HG02973 (cell line): Measurements from ENCODE around the gene KDM4C.
A peak's percentile ranks its signal among the peaks of the same experiment; 100 is the strongest.
"Not testable (repeated sequence)": the region's sequence is repeated elsewhere in the genome, so short reads cannot be mapped to it uniquely, and the experiment has no call there.

Source experiments
- ATAC-seq: cut with Tn5 transposase; IDR thresholded peaks from one replicate; pipeline ENCODE4 v1.9.1; 2021; ENCODE audit warnings: moderate library complexity; ENCODE audit not compliant: unreplicated experiment

Gene KDM4C

GRCh38 chr9:6927838-6928237 is 170.1 kb downstream of the KDM4C start:
- no peak for ATAC-seq

DNA sequence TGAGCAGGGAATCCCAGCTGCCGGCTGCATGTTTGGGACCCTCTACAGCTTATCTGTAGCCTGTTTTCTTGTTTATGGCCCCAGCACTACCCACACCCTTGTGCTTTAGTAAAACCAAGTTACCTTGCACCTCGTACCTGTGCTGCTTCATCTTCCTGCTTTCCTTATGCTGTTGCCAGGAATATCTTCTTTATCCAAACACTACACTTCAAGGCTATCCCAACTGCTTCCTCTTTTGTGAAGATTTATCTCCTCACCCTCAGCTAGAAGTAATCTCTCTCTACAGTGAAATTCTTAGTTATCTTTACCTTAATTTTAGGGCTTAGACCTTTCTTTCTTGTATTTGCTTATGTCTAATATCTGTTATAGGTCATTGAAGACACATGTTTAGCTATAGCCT is 171.1 kb downstream of the KDM4C start:
- ATAC-seq, result no peak

GRCh38 chr9:6929441-6930215 is 171.9 kb downstream of the KDM4C start:
- ATAC-seq, result no peak

- no peak for ATAC-seq
Measured at GRCh38 chr9:6930827-6931226, 173.1 kb downstream of the KDM4C start.

DNA sequence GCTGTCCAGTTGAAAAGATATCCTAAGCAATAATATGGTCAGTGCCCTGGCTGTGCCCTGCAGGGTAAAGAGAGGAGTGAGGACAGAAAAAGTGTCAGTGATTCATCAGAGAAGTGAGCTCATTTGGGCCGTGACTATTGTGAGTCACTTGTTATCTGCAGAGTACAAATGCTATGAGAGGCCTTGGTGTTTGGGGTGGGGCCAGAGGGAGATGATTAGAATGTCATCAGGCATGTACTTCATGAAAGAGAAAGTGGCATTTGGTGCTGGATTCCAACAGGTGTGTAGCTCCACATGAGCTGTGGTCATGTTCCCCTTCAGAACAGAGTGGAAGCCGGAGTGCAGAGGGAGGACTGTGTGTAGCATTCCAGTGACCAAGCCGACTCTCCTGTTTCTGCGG is 174.1 kb downstream of the KDM4C start:
- peak; percentile 89 for ATAC-seq

- no peak for ATAC-seq
Measured at GRCh38 chr9:6936103-6936502, 178.3 kb downstream of the KDM4C start.

- no peak for ATAC-seq
Measured at GRCh38 chr9:6937209-6937608, 179.4 kb downstream of the KDM4C start.

DNA sequence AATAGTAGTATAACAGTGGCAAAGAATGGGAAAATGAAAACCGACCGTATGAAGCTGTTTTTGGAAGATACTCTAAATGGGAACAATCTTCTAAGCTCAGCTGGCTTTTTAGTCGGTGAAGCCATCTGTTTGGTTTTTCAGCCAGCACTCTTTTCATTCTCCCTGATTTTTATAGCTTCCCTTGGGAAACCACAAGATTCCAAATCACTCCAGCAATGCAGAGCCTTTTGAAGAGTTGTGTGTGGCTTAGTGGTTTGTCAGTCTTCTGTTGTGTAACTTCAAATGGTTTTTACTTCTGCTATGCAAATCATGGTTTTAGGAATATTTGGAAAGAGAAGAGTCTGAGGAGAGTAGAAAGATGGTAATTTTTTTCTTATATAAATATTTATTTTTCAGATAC is 180.7 kb downstream of the KDM4C start:
- no peak for ATAC-seq

- ATAC-seq, result no peak
Measured at GRCh38 chr9:6938873-6939272, 181.1 kb downstream of the KDM4C start.

GRCh38 chr9:6941501-6941900 is 183.7 kb downstream of the KDM4C start:
- no peak for ATAC-seq

DNA sequence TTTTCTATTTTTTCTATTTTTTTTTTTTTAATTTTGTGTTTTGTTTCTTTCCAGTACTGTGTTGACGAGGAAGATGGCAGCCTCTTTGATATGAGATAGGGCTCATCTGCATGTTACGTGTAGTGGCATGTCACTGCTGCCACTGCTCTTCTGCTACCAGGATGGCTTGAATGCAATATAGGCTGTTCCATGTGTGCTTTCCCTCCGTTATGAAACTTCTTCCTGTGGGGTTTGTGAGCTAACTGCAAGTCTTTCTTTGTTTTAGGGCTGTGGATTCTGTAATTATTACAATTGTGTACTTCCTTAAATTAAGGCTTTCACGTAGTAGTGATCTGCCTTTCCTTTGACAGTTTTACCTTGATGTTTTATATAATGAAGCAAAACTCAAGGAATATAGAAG is 184.6 kb downstream of the KDM4C start:
- ATAC-seq, result no peak

DNA sequence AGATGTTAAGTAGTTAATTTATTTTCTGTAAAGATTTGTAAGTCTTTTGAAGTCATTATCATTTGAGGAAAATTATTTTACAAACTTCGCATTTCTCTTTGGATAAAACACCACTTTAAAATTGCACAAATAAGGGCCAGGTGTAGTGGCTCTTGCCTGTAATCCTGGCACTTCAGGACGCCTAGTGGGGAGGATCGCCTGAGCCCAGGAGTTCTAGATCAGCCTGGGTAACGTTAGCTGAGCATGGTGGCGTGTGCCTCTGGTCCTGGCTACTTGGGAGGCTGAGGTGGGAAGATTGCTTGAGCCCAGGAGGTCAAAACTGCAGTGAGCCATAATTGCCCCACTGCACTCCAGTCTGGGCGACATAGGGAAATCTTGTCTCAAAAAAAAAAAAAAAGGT is 185.5 kb downstream of the KDM4C start:
- ATAC-seq, result no peak

DNA sequence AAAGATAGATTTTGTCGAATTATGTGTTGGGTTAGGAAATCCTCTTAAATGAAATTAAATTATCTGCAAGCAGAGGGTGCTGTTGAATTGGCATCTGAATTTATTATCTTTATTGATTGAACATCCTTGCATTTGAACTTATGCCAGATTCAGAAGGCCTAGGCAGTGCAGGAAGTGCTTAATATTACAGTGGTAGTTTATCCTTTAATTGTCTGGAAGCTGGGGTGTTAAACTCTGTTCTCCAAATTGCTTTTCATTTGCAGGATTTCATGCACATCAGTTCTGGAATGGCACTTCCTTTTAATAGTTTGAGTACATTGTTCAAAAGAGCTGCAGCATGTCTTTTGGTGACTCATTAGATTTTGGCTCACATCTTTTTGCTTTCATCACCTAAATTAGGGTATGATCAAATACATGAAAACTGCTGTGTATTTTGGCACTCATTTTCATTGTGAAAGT is 186.3 kb downstream of the KDM4C start:
- no peak for ATAC-seq

GRCh38 chr9:6944896-6945295 is 187.1 kb downstream of the KDM4C start:
- ATAC-seq, result no peak

GRCh38 chr9:6945816-6946215 is 188.0 kb downstream of the KDM4C start:
- no peak for ATAC-seq

GRCh38 chr9:6946583-6947166 is 188.9 kb downstream of the KDM4C start:
- no peak for ATAC-seq

DNA sequence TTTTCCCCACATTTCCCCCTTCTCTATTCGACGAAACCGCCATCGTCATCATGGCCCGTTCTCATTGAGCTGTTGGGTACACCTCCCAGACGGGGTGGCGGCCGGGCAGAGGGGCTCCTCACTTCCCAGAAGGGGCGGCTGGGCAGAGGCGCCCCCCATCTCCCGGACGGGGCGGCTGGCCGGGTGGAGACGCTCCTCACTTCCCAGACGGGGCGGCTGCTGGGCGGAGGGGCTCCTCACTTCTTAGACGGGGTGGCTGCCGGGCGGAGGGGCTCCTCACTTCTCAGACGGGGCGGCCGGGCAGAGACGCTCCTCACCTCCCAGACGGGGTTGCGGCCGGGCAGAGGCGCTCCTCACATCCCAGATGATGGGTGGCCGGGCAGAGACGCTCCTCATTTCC is 191.1 kb downstream of the KDM4C start:
- not testable (repeated sequence) for ATAC-seq

DNA sequence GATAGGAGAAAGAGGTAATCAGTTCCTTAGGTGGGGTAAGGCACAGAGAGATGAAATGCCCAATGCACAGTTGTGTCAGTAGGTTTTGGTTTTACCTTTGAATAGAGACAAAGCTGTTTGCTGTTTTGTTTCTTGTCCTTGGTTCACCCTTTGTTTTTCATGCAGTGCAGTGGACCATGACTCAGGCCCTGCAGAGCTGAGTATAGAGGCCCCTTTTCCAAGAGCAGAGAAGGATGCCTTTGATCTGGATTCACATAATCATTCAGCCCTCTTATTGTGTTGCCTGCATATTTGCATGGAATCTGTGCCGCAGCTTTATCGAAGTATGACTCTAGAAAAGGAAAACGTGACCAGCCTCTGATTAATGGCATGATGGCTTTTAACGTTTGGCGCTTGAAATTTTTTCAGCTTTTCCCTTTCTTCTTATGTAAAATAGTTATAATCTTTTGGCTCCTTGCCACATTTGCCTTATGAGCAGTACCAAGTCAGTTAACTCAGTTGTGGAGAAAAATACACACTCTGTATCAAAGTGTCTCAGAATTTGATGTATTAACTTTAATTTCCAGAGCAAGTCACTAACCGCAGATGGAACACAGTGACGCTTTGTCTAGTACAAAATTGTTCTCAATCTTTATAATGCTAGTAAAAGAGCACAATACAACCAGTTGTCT is 197.6 kb downstream of the KDM4C start:
- ATAC-seq, result no peak

DNA sequence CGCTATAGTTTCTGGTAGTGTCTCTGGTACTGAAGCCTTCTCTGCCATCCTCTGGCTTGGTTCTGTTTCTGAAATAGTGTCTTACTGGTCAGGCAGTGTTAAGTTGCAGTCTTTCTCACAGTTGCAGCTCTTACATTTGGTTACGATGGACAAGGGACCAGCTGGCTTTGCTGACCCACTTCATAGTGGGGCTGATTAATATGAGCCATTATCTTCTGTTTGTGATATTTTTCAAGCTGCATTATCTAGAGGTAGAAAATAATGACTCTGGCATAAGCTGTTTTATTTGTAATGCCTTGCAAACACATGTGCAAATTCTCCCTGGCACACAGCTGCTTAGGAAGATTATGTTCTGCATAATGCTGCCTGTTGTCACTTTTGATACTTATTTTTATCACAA is 199.1 kb downstream of the KDM4C start:
- no peak for ATAC-seq

DNA sequence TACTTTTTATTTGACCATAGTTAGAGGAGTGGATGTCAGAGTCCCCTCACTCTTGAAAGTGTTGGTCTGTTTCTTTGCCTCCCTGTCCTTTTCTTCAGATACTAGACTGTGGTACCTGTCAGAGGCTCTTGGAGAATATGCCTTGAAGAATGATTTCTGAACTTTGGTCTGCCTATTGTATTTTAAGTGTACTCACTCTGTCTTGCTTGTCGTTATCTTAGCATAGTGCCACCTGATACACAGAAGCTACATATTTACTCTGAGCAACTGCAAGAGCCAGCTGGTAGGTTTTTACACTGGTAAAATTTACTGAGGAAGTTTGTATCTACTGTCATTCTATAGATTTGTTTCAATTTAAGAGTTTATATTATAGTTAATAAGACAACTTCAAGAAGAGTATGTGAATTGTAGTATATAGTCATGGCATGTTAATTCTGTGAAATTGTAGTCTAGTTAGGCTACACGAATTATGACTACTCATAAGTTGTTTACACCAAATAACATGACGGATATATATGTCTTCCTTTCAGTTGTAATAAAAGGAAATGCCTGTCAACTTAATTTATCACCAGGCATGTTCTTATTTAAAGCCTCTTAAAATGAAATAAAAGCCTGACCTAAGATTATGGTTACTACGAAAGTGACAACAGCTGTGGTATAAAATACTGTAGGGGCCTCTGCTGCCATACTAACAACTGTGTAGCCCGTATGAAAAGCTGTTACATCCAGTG is 201.7 kb downstream of the KDM4C start:
- ATAC-seq, result no peak

GRCh38 chr9:6960777-6961176 is 203.0 kb downstream of the KDM4C start:
- ATAC-seq, result peak; percentile 68
